ENCODE data around the gene MAD1L1.

Gene MAD1L1

GRCh38 chr7:2086229-2086628 is 146.5 kb downstream of the MAD1L1 start:
- no peak for DNase-seq (ENCODE audit: low spot score)

DNA sequence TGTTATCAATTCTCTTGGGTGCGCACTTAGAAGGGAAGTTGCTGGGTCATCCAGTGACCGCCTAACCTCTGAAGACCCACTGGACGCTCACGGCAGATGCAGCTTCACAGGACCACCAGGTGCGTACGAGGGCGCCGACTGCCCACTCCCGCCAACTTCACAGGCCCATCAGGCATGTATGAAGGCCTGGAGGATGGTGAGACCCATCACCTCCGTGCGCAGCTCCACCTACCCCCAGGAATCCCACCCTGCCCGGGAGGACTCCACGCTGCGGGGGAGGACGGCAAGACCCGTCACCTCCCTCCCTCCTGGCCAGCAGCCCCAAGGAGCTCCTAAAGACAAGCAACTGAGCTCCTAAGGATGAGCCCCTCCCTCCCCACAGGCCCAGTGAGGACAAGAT is 146.9 kb downstream of the MAD1L1 start:
- no peak for DNase-seq (ENCODE audit: low spot score)

DNA sequence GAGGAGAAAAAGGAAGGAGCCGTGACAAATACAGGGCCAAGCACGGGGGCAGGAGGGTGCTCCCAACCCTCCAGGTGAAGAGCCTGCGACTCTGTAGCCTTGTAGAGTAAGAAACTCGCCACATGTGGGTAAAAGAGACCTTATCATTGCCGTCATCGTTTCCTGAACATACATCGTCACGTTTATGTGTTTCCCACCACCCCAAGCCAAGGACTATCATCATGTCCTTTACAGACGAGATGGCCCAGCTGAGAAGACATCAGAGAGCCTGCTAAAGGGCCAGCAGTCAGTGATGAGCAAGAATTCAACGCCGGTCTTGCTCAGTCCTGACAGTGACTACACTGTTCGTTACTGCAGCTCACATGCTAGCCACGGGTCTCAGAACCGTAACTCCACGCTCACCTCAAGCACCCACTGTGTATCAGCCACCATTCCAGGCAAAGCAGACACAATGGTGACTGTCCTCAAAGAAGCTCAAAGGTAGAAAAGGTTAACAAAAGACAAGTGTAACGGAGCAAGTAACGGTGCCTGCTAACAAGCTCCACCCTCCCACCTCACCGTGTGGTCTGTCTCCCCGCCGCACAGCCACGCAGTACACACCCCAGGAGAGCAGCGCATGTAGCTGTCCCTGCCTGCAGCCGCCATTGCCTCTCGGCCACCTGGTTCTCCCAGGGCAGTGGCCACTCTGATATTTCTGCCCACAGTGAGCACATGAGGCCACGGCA is 147.8 kb downstream of the MAD1L1 start:
- DNase-seq (ENCODE audit: low spot score), result no peak

DNA sequence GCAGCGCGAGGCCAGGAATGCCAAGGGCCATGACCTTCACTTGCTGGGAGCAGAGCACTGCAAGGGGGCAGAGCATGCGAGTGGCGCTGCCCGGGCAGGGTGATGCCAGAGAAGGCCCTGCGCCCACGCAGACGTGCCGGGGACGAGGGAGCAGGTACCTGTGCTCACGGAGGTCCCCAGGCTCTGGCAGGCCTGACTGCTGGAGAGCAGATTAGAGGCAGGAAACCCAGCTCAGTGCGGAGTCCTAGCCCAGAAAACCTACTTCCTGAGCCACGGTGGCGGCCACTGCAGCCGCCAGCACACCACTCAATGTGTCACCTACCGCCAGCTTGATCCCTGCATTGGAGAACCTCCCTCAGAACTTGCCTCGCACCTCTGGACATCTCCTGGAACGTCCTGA is 148.4 kb downstream of the MAD1L1 start:
- DNase-seq (ENCODE audit: low spot score), result no peak

DNA sequence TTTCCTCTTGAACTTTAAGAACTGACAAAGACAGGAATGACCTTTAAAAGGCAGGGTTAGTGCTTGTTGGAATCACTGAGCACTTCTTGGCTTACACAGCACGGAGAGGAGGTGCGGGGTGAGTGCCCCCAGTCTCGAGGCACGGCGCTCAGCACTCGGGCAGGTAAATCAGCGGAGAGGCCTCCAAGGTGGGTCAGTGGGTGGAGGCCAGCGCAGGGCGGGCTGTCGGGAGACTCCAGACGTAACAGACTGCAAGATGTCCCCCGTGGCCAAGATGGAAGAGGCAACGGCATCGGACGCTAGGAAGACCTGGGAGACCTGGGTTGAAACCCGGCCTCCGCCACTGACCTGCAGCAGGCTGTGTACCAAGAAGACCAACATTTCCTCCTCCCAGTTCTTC is 149.4 kb downstream of the MAD1L1 start:
- DNase-seq (ENCODE audit: low spot score), result no peak

DNA sequence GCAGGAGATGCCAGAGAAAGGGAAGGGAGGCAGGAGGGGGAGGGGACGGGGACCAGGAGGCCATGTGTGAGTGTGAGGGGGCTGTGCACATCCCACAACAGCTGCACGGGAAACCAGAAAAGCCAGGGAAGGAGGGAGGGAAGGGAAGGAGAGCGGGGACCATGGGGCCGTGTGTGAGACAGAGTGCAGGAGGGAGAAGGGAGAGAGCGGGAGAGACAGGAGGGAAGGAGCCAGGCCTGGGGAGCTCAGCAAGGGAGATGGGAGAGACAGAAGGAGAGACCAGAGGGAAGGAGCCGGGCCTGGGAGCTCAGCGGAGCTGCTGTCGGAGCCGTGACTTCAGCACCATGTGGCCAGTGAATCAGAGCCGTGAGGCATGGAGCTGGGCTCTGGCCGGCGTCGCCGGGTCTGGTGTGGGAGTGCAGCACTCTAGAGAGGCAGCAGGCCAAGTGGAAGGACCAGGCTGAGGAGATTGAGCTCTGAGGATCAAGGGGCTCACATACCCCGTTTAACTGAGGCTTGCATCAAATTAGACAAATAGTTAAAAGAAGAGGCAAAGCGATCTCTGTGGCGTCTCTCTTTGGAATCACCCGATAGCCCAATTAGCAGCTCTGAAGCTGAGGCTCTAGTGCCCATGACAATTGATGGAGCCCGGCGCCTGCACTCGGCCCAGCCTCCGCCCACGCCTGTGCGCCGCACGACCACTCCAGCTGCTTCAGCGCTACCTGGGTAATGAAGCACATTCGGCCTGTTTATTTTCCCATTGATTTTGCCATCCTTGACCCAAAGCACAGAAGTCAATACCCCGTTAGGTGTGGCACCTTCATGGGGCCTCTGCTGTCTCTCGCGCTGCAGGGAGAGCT is 150.4 kb downstream of the MAD1L1 start:
- no peak for DNase-seq (ENCODE audit: low spot score)

DNA sequence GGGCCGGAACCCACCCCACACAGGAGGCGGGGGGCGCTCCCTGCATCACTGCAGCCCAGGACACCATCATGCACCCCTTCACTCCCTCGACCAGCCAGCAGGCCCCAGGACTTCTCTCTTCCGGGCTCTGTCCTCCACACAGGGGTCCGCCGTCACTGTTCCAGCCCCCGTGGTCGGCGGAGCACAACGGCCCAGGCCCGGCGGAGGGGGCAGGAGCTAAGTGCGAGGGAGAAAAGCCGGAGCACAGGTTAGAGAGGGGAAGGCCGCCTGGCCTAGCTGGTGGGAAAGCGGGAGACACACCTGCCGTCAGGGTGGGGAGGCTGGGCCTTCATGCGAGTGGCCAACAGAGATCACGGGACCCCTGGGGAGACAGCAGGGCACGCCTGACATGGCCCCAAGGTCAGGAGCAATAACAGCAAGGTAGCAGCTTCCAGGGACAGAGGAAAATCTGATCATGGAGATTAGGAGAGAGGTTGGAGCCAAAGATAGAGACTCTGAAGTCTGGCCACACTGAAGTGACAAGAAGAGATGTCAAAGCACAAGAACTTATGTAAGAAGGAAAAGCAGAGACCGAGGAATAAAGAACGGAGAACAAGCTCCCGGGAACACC is 151.1 kb downstream of the MAD1L1 start:
- DNase-seq (ENCODE audit: low spot score), result no peak

DNA sequence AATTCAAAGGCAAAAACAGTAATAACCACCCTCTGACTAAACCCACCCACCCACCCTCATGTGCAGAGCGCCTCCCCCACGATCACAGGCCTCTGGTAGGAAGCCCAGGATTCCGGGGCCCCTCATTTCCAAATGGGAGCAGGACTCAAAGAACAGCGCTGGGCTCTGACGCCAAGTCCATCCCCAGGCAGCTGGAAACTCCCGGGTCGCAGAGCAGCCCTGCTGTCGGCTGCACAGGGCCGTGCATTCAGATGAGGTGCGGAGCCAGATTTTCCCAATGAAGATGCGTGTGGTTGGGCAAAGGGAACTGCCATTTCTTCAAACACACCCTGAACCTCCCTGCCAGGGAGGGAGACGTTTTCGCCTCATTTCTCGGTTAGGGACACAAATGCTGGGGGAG is 152.3 kb downstream of the MAD1L1 start:
- DNase-seq (ENCODE audit: low spot score), result no peak

DNA sequence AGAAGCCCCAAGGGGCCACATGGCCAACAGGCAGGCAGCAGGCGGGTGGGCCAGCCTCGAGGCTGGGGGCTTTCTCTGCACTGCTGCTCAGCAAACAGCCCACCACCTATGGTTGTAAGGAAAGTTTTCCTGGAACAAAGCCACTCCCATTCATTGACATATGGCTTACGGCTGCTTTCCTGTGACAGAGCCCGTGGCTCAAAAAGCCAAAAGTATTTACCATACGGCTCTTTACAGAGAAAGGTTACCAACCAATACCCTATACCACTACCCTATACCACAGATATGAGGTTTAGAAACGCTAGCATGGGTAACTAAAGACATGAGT is 152.7 kb downstream of the MAD1L1 start:
- no peak for DNase-seq (ENCODE audit: low spot score)

DNA sequence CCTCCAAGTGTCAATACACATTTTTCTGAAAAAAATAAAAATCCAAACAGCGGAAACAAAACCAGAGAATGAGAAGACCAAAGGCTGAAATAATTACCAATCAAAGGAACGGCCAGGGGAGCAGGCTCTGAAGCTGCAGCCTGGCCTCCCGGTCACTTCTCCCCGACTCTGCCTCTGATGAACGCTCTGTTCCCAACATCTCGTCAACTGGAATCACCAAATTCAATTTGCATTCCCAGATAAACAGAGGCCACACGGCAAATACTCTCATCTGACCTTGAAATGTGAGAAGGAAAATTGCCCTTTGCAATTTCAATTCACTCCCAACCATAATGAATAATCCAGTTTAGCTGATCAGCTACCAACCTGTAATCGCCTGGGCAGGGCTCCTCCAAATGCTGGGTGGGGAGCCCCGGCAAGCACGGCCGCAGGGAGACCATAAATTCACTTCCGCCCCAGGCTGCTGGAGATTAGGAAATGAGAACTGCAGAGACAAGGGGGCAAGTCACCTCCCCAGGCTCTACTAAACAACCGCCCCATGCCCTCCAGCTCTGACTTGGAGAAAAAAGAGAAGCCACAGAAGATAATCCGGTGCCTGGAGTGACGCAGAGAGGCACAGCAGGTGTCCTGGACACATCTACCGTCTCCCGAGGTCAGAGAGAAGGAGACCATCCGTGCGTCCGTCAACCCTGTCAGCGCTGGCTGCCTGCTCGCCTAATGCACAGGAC is 153.2 kb downstream of the MAD1L1 start:
- DNase-seq (ENCODE audit: low spot score), result no peak

GRCh38 chr7:2078899-2079298 is 153.8 kb downstream of the MAD1L1 start:
- no peak for DNase-seq (ENCODE audit: low spot score)

GRCh38 chr7:2076649-2077064 is 156.1 kb downstream of the MAD1L1 start:
- no peak for DNase-seq (ENCODE audit: low spot score)

GRCh38 chr7:2075811-2076210 is 156.9 kb downstream of the MAD1L1 start:
- DNase-seq (ENCODE audit: low spot score), result no peak

DNA sequence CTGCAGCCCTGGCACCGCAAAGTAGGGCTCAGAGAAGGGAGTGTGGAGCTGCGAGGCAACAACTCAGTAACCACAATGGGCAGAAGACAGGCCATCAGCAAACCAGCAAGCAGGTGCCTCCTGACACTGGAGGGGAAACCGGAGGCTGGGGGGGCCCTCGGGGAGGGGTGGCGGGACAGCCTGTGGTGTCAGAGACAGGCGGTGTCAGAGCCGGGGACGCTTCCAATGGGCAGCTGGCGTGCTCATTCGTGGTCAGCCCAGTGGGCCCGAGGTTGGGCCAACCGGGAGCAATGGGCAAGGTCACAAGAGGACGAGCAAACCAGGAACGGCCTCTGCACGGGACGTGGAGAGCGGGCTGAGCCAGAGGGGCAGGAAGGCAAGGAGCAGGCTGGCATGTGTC is 158.1 kb downstream of the MAD1L1 start:
- DNase-seq (ENCODE audit: low spot score), result no peak

DNA sequence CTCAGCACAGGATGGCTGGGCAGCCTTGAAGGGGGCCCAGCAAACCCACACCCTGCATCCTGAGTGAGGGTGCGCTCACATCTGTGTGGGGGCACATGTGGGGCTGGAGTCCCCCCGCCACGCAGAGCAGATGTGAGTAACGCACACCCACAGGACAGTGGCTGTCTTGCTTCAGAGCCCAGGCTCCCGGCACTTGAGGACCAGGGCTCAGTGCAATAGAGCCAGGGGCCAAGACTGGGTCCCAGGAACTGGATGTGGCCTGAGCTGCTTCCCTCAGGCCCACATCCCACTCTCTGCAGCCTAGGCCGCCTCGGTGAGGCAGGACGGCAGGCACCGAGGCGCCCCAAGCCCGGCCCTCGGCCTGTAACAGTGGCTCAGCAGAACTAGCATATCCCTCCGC is 159.9 kb downstream of the MAD1L1 start:
- no peak for DNase-seq (ENCODE audit: low spot score)

DNA sequence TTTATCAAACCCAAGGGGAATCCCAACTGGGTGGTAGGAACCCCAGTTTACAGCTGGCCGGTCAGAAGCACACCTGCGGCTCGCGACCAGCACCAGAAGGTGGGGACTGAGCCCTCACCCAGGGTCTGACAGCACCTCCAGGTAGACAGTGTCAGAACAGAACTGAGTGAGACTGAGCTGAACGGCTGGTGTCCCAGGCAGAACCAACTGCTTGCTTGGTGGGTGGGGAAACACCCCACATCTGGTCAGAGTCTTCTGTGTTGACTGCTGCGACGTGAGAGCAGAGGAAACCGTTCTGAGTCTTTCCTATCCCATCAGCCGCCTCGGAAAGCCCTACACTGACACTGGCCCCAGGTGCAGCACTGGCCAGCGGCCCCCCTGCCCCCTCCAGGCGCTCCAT is 160.7 kb downstream of the MAD1L1 start:
- peak; percentile 41 for DNase-seq (ENCODE audit: low spot score)

GRCh38 chr7:2071133-2071832 is 161.5 kb downstream of the MAD1L1 start:
- no peak for DNase-seq (ENCODE audit: low spot score)

DNA sequence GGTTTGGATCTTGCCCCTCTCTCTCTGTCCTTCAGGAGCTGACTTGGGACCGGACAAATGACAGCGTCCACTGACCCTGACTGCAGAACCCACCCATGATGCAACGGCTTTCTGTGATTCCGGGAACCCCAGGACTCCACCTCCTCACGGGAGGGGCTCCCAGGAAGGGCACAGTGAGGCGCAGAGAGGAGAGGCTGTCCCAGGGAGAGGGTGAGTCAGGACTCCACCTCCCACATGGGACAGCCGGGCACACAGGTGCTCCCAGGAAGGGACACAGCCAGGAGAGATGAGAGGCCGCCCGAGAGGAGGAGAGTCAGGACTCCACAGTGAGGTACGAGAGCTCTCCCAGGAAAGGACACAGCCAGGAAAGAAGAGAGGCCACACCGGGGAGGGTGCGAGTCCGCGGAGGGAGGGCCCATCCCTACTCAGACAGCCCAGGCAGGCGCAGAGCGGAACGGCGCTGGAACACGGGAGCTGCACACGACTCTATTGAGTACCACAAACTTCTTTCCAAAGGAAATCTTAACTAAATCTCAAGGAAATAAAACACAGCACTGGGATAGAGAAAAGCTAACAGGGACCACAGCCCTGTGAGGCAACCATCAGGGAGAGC is 162.5 kb downstream of the MAD1L1 start:
- DNase-seq (ENCODE audit: low spot score), result no peak

DNA sequence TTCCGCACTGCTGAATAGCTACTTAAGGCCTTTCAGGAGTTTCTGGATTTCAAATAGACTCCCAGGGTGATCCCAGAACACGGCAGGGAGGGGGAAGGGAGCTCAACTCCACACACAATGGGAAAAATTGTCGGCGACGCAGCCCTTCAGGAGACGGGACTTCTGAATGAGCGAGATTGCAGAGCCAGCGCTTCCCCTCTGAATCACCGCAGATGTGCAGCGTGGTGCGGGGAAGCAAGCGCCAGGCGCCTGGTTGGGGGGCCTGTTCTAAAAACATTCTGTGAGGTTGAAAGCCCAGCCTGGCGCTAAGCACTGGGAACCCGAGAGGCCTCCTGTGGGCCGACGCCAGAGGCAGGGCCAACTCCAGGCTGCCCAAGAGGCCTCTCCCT is 163.3 kb downstream of the MAD1L1 start:
- DNase-seq (ENCODE audit: low spot score), result no peak

- peak; percentile 20 for DNase-seq (ENCODE audit: low spot score)
These were observed 163.9 kb downstream of the MAD1L1 start for GRCh38 chr7:2068693-2069471.
